ENCODE measurements around the gene TNP1.

- TF ChIP-seq CTCF (IDR thresholded peaks at IDR 0.05) (no peak), POLR2A (IDR thresholded peaks at IDR 0.05) (no peak)
These were observed 37.4 kb downstream of the TNP1 start for GRCh38 chr2:216822470-216822869.

All from testis (tissue), 2 donors.